Loucy (cell line): ENCODE data around the gene CD28.

Experiments used
- H2AFZ ChIP-seq: fragments of 200-600 bp; sonication (generic); 2 replicates; pipeline ENCODE4 v1.6.0; 2016; ENCODE audit warnings: antibody characterized with exemption, mild to moderate bottlenecking, low read length, moderate library complexity
- H3F3A ChIP-seq: fragments of 200-600 bp; 2 replicates; pipeline ENCODE4 v1.6.0; 2016; ENCODE audit warnings: antibody characterized with exemption, low read depth, mild to moderate bottlenecking
- H3K27me3 ChIP-seq: fragments of 200-600 bp; sonication (generic); 2 replicates; pipeline ENCODE4 v1.6.1; 2014; ENCODE audit warnings: low read length, mild to moderate bottlenecking; ENCODE audit not compliant: insufficient read depth, poor library complexity, severe bottlenecking
- H3K36me3 ChIP-seq: fragments of 200-600 bp; sonication (generic); 2 replicates; pipeline ENCODE4 v1.6.1; 2016; ENCODE audit warnings: low read length; ENCODE audit not compliant: insufficient read depth
- H3K4me1 ChIP-seq: fragments of 200-600 bp; sonication (generic); 2 replicates; pipeline ENCODE4 v1.5.1; 2014; ENCODE audit warnings: low read length, mild to moderate bottlenecking; ENCODE audit not compliant: insufficient read depth, poor library complexity, severe bottlenecking
- H3K4me2 ChIP-seq: fragments of 200-600 bp; sonication (generic); 2 replicates; pipeline ENCODE4 v1.6.0; 2014; ENCODE audit warnings: antibody characterized with exemption, low read length, low read depth, mild to moderate bottlenecking; ENCODE audit not compliant: poor library complexity, severe bottlenecking
- H3K4me3 ChIP-seq: fragments of 200-600 bp; sonication (generic); 2 replicates; pipeline ENCODE4 v1.5.1; 2014; ENCODE audit warnings: low read length, mild to moderate bottlenecking, mixed read lengths; ENCODE audit not compliant: poor library complexity, severe bottlenecking
- H3K79me2 ChIP-seq: fragments of 200-600 bp; sonication (generic); 2 replicates; pipeline ENCODE4 v1.6.1; 2014; ENCODE audit warnings: low read length; ENCODE audit not compliant: insufficient read depth
- H3K9ac ChIP-seq: fragments of 200-600 bp; sonication (generic); 2 replicates; pipeline ENCODE4 v1.6.0; 2014; ENCODE audit warnings: mild to moderate bottlenecking, low read depth, low read length, moderate library complexity; ENCODE audit not compliant: poor library complexity, severe bottlenecking
- H3K9me2 ChIP-seq: fragments of 200-600 bp; sonication (generic); replicated peaks from 2 replicates; pipeline ENCODE4 v1.6.1; 2016; ENCODE audit warnings: low read depth, low read length, mixed read lengths
- H3K9me3 ChIP-seq: fragments of 200-600 bp; sonication (generic); 2 replicates; pipeline ENCODE4 v1.6.1; 2014; ENCODE audit warnings: mild to moderate bottlenecking, antibody characterized with exemption, low read length, low read depth; ENCODE audit not compliant: insufficient read depth
- H4K20me1 ChIP-seq: fragments of 200-600 bp; sonication (generic); 2 replicates; pipeline ENCODE4 v1.6.0; 2014; ENCODE audit warnings: antibody characterized with exemption, low read length, mild to moderate bottlenecking; ENCODE audit not compliant: insufficient read depth, poor library complexity, severe bottlenecking
- EZH2phosphoT487 ChIP-seq: fragments of 200-600 bp; IDR thresholded peaks from 2 replicates; pipeline ENCODE4 v1.6.1; 2018; ENCODE audit warnings: antibody characterized with exemption, mild to moderate bottlenecking, moderate library complexity, borderline replicate concordance
- TF ChIP-seq, protein P1 (sequence below): fragments of 200-600 bp; sonication (generic); conservative IDR thresholded peaks from 2 replicates; pipeline ENCODE4 v1.5.1; 2014; ENCODE audit warnings: mild to moderate bottlenecking, antibody characterized with exemption, low read length

The CD28 gene

DNA sequence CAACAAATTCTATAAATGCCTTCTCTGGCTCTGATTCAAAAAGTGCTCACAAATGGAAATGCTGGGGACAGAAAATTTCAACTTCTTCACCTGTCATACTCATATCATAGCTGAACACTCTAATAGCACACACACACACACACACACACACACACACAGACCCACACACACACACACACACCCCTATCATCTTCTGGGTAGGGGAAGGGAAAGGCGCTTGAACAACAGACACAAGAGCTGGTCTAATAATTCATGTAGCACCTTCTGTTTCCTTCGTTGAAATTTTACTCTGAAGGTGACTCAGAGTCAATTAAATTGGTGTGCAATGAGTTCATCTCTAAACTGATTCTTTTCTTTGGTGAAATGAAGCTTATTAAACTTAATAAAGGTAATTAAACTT is 32.9 kb downstream of the CD28 start:
- no peaks in the 10 kb centered on the region for H3K9me3 ChIP-seq
- no peak overlapping the region for H3K9ac ChIP-seq
- H4K20me1 ChIP-seq: no peaks in the 10 kb centered on the region
- peaks cover 42% of the 10 kb centered on the region for H3K4me1 ChIP-seq
- H3K27me3 ChIP-seq: no peaks in the 10 kb centered on the region
- no peak overlapping the region for H3K4me3 ChIP-seq
- no peaks in the 10 kb centered on the region for H3K9me2 ChIP-seq
- no peak overlapping the region for H3K4me2 ChIP-seq
- TF ChIP-seq, protein P1, sequence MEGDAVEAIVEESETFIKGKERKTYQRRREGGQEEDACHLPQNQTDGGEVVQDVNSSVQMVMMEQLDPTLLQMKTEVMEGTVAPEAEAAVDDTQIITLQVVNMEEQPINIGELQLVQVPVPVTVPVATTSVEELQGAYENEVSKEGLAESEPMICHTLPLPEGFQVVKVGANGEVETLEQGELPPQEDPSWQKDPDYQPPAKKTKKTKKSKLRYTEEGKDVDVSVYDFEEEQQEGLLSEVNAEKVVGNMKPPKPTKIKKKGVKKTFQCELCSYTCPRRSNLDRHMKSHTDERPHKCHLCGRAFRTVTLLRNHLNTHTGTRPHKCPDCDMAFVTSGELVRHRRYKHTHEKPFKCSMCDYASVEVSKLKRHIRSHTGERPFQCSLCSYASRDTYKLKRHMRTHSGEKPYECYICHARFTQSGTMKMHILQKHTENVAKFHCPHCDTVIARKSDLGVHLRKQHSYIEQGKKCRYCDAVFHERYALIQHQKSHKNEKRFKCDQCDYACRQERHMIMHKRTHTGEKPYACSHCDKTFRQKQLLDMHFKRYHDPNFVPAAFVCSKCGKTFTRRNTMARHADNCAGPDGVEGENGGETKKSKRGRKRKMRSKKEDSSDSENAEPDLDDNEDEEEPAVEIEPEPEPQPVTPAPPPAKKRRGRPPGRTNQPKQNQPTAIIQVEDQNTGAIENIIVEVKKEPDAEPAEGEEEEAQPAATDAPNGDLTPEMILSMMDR: no peak
- TF ChIP-seq EZH2phosphoT487: no peak
- H3K36me3 ChIP-seq: 0 out of 2 replicates have a peak, but pooled peaks cover 3% of the 10 kb centered on the region
- H2AFZ ChIP-seq: no peak overlapping the region
- H3F3A ChIP-seq: no peaks in the 10 kb centered on the region
- H3K79me2 ChIP-seq: no peaks in the 10 kb centered on the region

DNA sequence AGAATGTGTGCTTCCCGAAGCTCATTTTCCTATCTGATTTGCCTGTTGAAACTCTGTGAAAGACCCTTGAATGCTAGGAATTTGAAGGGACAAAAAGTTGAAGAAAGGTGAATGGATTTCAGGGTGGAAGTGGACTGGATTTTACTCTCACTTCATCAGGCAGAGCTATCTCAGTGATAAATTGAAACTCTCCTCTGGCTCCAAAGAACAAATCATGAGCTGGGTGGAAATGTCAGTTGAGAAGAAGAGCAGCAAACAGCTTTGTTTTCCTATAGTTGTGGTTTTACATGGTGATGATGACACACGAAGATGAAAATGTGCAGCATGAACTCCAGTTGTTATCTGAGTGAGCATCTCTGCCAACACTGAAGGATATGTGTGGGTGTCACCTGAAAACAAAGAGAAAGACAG is 34.4 kb downstream of the CD28 start:
- Histone ChIP-seq H3K9ac (peak overlapping the region; percentile 62), H3K4me2 (peak overlapping the region; percentile 59), H3F3A (no peaks in the 10 kb centered on the region), H2AFZ (peak overlapping the region; percentile 53; the same call in 1 of the 2 replicates), H3K79me2 (no peaks in the 10 kb centered on the region), H3K4me1 (peaks cover 42% of the 10 kb centered on the region), H3K27me3 (no peaks in the 10 kb centered on the region), H3K9me3 (no peaks in the 10 kb centered on the region), H3K9me2 (no peaks in the 10 kb centered on the region), H3K4me3 (peak overlapping the region; percentile 19), H3K36me3 (no peaks in the 10 kb centered on the region), H4K20me1 (no peaks in the 10 kb centered on the region)
- no peak for TF ChIP-seq EZH2phosphoT487
- TF ChIP-seq, protein P1: no peak

DNA sequence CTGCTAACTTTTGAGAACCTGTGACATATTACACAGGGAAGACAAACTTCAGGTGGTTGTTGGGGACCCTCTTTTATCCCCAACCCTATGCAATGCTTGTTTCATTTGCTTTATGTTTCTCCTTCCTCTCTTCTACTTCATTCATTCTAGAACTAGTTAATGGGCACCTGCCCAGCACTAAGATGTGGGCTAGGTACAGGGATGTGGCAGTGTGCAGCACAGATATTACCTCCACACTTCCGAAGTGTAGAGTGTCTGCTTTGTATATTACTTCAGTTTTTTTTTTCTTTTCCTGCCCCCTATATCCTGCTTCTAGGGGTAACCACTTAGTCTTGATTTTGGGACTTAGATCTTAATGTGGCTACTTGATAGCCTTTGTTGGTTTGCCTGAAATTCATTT is 35.1 kb downstream of the CD28 start:
- no peaks in the 10 kb centered on the region for H3K9me2 ChIP-seq
- H3K9ac ChIP-seq: peak overlapping the region; percentile 62
- TF ChIP-seq EZH2phosphoT487: no peak
- H3K79me2 ChIP-seq: no peaks in the 10 kb centered on the region
- H3K4me3 ChIP-seq: peak overlapping the region; percentile 19
- no peak overlapping the region for H2AFZ ChIP-seq
- H3K9me3 ChIP-seq: no peaks in the 10 kb centered on the region
- H3K27me3 ChIP-seq: no peaks in the 10 kb centered on the region
- no peaks in the 10 kb centered on the region for H3F3A ChIP-seq
- peaks cover 42% of the 10 kb centered on the region for H3K4me1 ChIP-seq
- H3K36me3 ChIP-seq: no peaks in the 10 kb centered on the region
- H3K4me2 ChIP-seq: peak overlapping the region; percentile 59
- no peaks in the 10 kb centered on the region for H4K20me1 ChIP-seq

DNA sequence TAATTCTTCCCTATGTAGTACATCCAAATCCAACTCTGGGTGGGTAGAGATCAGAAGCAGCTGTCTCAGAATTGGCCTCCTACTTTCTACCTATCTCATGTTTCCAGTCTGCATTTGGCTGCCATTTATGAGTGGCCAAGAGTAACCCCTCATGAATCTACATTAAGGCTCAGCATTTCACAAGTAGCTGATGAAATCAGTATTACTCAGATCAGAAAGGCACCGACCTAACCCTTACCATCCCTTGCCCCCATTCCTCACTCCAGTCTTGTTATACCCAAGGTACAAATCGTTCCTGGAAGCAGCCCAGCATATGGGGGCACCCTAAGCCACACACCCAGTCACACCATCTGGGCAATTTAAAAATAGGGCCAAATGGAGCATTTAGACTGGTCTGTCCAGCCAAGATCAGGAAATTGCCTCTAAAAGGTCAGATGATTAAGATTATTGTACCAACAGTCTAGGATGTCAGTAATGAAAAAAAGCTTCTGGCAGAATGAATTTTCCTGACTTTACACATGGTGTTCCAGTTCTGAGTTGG is 37.1 kb downstream of the CD28 start:
- Histone ChIP-seq H3K4me1 (peaks cover 42% of the 10 kb centered on the region), H3F3A (no peaks in the 10 kb centered on the region), H3K27me3 (no peaks in the 10 kb centered on the region), H3K79me2 (no peaks in the 10 kb centered on the region), H3K9me3 (no peaks in the 10 kb centered on the region), H3K9me2 (no peaks in the 10 kb centered on the region), H3K9ac (no peak overlapping the region), H3K4me2 (no peak overlapping the region), H3K36me3 (no peaks in the 10 kb centered on the region), H4K20me1 (no peaks in the 10 kb centered on the region), H3K4me3 (no peak overlapping the region), H2AFZ (no peak overlapping the region)
- TF ChIP-seq, protein P1: no peak
- TF ChIP-seq EZH2phosphoT487: no peak
